Liver (tissue), 3 donors: ENCODE results near the gene API5.

Experiments
- TAF1 ChIP-seq: conservative IDR thresholded peaks from 2 replicates; pipeline ENCODE4 v1.6.1; 2016; ENCODE audit warnings: antibody characterized with exemption, mild to moderate bottlenecking
- YY1 ChIP-seq: IDR thresholded peaks from 2 replicates; pipeline ENCODE4 v1.6.1; 2016; ENCODE audit warnings: antibody characterized with exemption, mild to moderate bottlenecking
- TF ChIP-seq, protein P1 (sequence below): fragments of 150-350 bp; IDR thresholded peaks from 2 replicates; pipeline ENCODE4 v1.5.1; 2017; ENCODE audit warnings: improper control_type of control experiment, low read depth, low read length; ENCODE audit not compliant: missing input control
- donor health status: healthy.
- donor health status: healthy.

DNA sequence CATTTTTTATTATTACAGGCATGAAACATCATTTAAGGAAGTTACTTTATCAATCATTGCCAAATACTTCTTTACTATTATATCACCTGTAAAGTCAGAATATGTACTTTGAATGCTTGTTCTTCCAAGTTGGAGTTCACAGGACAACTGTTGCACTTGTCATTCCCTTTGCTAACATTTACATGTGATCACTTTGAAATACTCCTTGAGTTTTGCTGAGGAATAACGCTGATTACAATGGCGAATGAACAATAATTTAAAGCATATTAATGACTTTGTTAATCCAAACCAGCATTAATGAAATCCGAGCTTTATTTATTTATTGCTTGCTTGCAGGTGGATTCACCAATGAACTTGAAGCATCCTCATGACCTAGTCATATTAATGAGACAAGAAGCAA, 67.1 kb downstream of the API5 start:
- TF ChIP-seq YY1, result no peak
- TF ChIP-seq, protein P1, sequence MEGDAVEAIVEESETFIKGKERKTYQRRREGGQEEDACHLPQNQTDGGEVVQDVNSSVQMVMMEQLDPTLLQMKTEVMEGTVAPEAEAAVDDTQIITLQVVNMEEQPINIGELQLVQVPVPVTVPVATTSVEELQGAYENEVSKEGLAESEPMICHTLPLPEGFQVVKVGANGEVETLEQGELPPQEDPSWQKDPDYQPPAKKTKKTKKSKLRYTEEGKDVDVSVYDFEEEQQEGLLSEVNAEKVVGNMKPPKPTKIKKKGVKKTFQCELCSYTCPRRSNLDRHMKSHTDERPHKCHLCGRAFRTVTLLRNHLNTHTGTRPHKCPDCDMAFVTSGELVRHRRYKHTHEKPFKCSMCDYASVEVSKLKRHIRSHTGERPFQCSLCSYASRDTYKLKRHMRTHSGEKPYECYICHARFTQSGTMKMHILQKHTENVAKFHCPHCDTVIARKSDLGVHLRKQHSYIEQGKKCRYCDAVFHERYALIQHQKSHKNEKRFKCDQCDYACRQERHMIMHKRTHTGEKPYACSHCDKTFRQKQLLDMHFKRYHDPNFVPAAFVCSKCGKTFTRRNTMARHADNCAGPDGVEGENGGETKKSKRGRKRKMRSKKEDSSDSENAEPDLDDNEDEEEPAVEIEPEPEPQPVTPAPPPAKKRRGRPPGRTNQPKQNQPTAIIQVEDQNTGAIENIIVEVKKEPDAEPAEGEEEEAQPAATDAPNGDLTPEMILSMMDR, result no peak
- TF ChIP-seq TAF1, result no peak
